Fibroblast of lung (primary cell): ENCODE measurements around the gene IGFN1.

Experiments
- CTCF ChIP-seq, 2 donors: IDR thresholded peaks in 1 of 2; conservative IDR thresholded peaks in 1 of 2; 1 replicate in 1 of 2; 2 replicates in 1 of 2; pipeline ENCODE4 v1.5.1; 2011 to 2012; ENCODE audit warnings: low read length in 2 of 2, control low read depth in 1 of 2, inconsistent platforms in 1 of 2, low read depth in 1 of 2, mild to moderate bottlenecking in 1 of 2
- EZH2 ChIP-seq: IDR thresholded peaks from 2 replicates; pipeline ENCODE4 v1.5.1; 2012; ENCODE audit warnings: low read length, control low read depth, mild to moderate bottlenecking; ENCODE audit errors: missing control alignments

GRCh38 chr1:201251851-201252430 lies 61.3 kb downstream of the IGFN1 start:
- TF ChIP-seq EZH2 (no peak), CTCF (conservative IDR thresholded peaks at IDR 0.05 in 1 of 2, IDR thresholded peaks at IDR 0.05 in 1 of 2; ENCODE audit: low read depth in 1 of 2, low read length in 2 of 2) (no peak)
